C4-2B (cell line): Measurements from ENCODE around the gene NWD2.

Source experiments
- H3K27ac ChIP-seq: fragments of 450-650 bp; 2 replicates; pipeline ENCODE4 v1.5.1; 2017
- ZFX ChIP-seq: fragments of 450-650 bp; IDR thresholded peaks from 2 replicates; pipeline ENCODE4 v1.6.1; 2017
- TF ChIP-seq, protein P1 (sequence below): fragments of 450-650 bp; conservative IDR thresholded peaks from 2 replicates; pipeline ENCODE4 v1.5.1; 2017; ENCODE audit warnings: mild to moderate bottlenecking

The NWD2 gene

GRCh38 chr4:37467223-37467622 lies 222.7 kb downstream of the NWD2 start:
- TF ChIP-seq, protein P1, sequence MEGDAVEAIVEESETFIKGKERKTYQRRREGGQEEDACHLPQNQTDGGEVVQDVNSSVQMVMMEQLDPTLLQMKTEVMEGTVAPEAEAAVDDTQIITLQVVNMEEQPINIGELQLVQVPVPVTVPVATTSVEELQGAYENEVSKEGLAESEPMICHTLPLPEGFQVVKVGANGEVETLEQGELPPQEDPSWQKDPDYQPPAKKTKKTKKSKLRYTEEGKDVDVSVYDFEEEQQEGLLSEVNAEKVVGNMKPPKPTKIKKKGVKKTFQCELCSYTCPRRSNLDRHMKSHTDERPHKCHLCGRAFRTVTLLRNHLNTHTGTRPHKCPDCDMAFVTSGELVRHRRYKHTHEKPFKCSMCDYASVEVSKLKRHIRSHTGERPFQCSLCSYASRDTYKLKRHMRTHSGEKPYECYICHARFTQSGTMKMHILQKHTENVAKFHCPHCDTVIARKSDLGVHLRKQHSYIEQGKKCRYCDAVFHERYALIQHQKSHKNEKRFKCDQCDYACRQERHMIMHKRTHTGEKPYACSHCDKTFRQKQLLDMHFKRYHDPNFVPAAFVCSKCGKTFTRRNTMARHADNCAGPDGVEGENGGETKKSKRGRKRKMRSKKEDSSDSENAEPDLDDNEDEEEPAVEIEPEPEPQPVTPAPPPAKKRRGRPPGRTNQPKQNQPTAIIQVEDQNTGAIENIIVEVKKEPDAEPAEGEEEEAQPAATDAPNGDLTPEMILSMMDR: no peak
- TF ChIP-seq ZFX: no peak
- no peak overlapping the region for H3K27ac ChIP-seq

DNA sequence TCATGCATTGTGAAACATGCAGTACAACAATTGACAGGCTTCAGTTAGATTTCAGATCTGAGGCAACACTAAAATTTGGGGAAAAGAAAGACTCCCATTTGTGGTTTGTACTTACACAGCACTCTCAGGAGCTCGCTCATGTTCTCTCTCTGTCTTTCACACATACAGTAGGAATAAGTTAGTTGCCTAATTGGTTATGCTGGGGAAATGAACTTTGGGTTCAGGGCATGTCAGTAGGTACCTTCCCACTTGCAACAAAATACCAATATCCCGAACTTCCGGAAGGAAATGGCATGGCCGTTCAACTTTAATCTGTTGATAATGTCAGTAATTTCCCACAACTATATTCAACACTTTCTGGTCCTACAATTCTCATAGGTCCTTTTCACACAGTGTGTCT lies 223.3 kb downstream of the NWD2 start:
- no peak overlapping the region for H3K27ac ChIP-seq
- TF ChIP-seq, protein P1: no peak
- TF ChIP-seq ZFX: no peak

GRCh38 chr4:37469286-37469685 lies 224.7 kb downstream of the NWD2 start:
- no peak overlapping the region for H3K27ac ChIP-seq
- TF ChIP-seq, protein P1: no peak
- TF ChIP-seq ZFX: no peak

DNA sequence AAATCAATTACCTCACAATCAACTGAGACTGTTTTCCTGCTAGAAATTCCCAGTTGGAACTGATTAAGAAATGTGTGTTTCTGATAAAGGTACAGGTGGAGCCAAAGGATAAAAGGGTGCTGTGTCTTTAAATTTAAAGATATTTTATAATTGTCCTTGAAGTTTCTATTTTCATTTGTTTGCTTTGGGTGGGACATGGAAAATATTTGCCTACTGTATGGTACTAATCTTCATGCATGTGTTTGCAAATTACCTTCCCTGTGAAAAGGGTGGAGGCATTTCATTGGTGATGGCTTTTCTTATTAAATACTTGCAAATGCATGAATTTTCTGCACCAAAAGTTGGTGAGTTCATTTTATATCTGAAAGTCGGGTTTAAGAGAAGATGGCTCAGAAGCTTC lies 225.7 kb downstream of the NWD2 start:
- H3K27ac ChIP-seq: no peak overlapping the region
- TF ChIP-seq, protein P1: no peak
- TF ChIP-seq ZFX: no peak

- TF ChIP-seq, protein P1: no peak
- H3K27ac ChIP-seq: no peak overlapping the region
Observed at GRCh38 chr4:37471093-37471492, 226.6 kb downstream of the NWD2 start.

DNA sequence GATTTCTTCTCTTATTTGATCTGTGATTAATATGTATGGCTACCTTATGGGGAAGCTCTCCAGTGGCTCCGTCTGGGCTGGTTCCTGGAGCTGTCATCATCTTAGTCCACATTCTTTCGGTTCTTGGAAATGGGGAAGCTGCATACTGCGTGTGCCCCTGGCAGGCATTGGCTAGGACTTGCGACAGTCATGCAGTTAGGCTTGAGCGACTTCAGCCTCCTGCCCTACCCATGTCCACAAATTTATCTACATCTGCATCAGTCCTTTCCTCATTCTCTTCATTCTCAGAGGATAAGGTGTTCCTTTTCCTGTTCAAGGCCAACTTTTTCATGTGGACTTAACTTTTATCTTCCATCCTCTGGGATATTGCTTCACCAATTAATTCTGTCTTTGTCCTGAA lies 227.4 kb downstream of the NWD2 start:
- TF ChIP-seq, protein P1: no peak
- no peak overlapping the region for H3K27ac ChIP-seq

DNA sequence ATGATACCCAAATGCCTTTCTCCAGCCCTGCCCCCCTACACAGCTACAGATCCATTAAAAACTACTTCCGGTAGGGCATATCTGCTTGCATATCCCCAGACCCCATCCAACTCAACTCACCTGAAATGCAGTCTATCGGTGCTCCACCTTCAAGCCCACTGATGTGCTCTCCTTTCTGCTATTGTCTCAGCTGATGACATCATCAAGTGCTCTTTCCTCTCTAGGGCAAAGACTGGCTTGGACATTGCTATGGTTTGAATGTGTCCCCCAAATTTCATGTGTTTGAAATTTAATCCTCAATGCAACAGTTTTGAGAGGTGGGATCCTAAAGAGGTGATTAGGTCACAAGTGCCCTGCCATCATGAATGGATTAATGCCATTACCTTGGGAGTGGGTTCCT lies 229.3 kb downstream of the NWD2 start:
- TF ChIP-seq, protein P1: no peak
- TF ChIP-seq ZFX: no peak
- no peak overlapping the region for H3K27ac ChIP-seq

- H3K27ac ChIP-seq: no peak overlapping the region
- TF ChIP-seq, protein P1: no peak
- TF ChIP-seq ZFX: no peak
Observed at GRCh38 chr4:37475087-37475486, 230.5 kb downstream of the NWD2 start.
